ENCODE results near the gene HGS. TPM values are rescaled to one million over a fixed set of nuclear protein-coding genes. Genes with fewer than 3 reads are reported as not detected.
A peak's percentile ranks its signal among the peaks of the same experiment; 100 is the strongest.

Gene HGS
- 142 TPM for total RNA-seq (ENCODE audit: unreplicated experiment)
- long read RNA-seq, transcript HGS-201 (22 exons, 2,970 nt) = major isoform, 30 of 47 reads
- long read RNA-seq, partial matches to known transcripts = 8 of 47 reads
- long read RNA-seq, other reads (novel, unspliced or antisense) = 7 of 47 reads

GRCh38 chr17:81683584-81684441 is at the start of gene HGS, which contains the start of gene ARL16:
Gene HGS, plus strand, starts transcription at chr17:81684011. Its CDS starts 56 bp downstream, at chr17:81684067.
Gene ARL16, minus strand, starts transcription at chr17:81683797. Its CDS starts 44 bp downstream, at chr17:81683753.
- peaks cover 12% of the 10 kb centered on the region for H3K27me3 Mint-ChIP-seq (ENCODE audit: unreplicated experiment)
- TF ChIP-seq CTCF (IDR thresholded peaks at IDR 0.05; ENCODE audit: unreplicated experiment) = no peak
- H3K9me3 Mint-ChIP-seq (ENCODE audit: unreplicated experiment) = no peaks in the 10 kb centered on the region
- peaks cover 21% of the 10 kb centered on the region for H3K4me1 Mint-ChIP-seq (ENCODE audit: unreplicated experiment)
- H3K4me3 Mint-ChIP-seq (ENCODE audit: unreplicated experiment) = peak within 1 kb of the TSS; percentile 98
- H3K36me3 Mint-ChIP-seq (ENCODE audit: low read depth, unreplicated experiment) = peaks cover 22% of the 10 kb centered on the region
- H3K27ac Mint-ChIP-seq (ENCODE audit: unreplicated experiment) = peak within 1 kb of the TSS; percentile 94
- DNase-seq (ENCODE audit: low spot score) = peak; percentile 98

DNA sequence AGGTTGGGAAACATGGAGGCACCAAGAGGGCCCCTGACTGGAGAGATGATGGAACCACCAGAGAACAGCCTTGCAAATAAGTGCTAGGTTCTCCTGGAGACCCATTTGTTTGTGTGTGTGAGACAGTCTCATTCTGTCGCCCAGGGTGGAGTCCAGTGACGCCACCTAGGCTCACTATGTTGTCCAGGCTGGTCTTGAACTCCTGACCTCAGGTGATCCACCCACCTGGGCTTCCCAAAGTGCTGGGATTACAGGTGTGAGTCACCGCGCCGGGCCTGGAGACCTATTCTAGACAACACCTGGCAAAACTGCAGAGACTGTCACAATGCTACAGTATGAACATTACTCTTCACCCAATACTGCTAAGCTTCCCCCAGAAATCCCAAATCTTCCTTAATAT is 48.4 kb upstream of the HGS start:
- Mint-ChIP-seq H3K27ac (ENCODE audit: unreplicated experiment) (peak overlapping the region; percentile 99), H3K4me3 (ENCODE audit: unreplicated experiment) (peak overlapping the region; percentile 99), H3K27me3 (ENCODE audit: unreplicated experiment) (peaks cover 8% of the 10 kb centered on the region), H3K4me1 (ENCODE audit: unreplicated experiment) (peaks cover 18% of the 10 kb centered on the region), H3K36me3 (ENCODE audit: low read depth, unreplicated experiment) (peaks cover 9% of the 10 kb centered on the region), H3K9me3 (ENCODE audit: unreplicated experiment) (no peaks in the 10 kb centered on the region)
- DNase-seq (ENCODE audit: low spot score) = no peak
- no peak for TF ChIP-seq CTCF (IDR thresholded peaks at IDR 0.05; ENCODE audit: unreplicated experiment)

DNA sequence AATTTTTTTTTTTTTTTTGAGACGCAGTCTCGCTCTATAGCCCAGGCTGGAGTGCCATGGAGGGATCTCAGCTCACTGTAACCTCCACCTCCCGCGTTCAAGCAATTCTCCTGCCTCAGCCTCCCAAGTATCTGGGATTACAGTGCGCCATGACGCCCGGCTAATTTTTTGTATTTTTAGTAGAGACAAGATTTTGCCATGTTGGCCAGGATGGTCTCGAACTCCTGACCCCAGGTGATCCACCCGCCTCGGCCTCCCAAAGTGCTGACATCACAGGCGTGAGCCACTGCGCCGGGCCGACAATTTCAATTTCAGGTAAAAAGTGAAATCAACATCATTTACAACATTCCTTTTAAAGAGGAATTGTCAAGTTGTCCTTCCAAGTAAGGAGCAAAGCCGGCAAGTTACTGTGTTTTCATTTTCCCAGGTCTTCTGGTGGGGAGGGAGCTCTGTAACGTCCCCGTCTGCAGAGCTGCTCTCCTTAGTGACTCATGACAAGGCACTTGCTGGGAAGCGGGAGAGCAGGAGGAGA is 47.8 kb upstream of the HGS start:
- no peaks in the 10 kb centered on the region for H3K9me3 Mint-ChIP-seq (ENCODE audit: unreplicated experiment)
- H3K4me3 Mint-ChIP-seq (ENCODE audit: unreplicated experiment) = peak overlapping the region; percentile 99
- no peak for DNase-seq (ENCODE audit: low spot score)
- TF ChIP-seq CTCF (IDR thresholded peaks at IDR 0.05; ENCODE audit: unreplicated experiment) = no peak
- H3K36me3 Mint-ChIP-seq (ENCODE audit: low read depth, unreplicated experiment) = peaks cover 9% of the 10 kb centered on the region
- H3K27me3 Mint-ChIP-seq (ENCODE audit: unreplicated experiment) = peaks cover 8% of the 10 kb centered on the region
- H3K4me1 Mint-ChIP-seq (ENCODE audit: unreplicated experiment) = peaks cover 18% of the 10 kb centered on the region
- H3K27ac Mint-ChIP-seq (ENCODE audit: unreplicated experiment) = peak overlapping the region; percentile 99

DNA sequence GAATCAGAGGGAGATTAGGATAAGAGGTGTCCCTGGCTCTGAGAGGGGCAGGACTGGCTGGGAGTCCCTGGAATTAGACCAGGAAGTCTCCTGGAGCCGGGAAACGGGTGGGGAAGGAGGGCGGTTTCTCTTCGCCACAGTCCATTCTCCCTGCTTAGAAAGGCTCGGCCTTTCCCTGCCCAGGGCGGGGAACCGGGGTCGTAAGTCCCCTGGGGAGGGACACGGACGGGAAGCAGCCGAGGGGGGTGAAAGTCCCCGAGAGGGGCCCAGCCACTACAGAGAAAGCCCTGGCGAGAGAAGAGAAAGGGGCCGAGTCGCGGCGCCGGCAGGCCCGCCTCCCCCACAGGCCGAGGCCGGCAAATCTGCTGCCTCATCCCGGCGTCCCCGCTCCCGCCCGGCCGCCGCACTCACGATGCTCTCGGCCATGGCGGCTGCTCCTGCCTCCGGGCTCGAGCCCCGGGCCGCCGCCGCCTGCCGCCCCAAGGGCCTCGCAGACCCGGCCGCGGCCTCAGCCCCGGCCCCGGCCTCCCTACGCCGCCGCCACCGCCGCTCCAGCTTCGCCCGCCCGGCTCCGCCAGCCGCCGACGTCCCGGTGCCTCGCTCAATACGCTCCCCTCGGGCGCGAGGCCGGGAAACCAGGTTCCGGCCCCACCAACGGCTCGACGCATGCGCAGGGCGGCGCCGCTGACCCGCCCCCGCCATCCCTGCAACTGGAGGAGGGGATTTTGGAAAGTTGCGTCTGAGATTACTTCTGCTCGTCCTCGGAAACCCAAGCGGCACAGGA is 47.1 kb upstream of the HGS start, which contains the start of the genes NPLOC4 and TSPAN10:
Gene NPLOC4 (minus strand): TSS at position 608 of the 784 bp plus-strand sequence. CDS start 182 bp downstream, at position 426.
Gene TSPAN10 (plus strand): TSS at position 692 of the 784 bp plus-strand sequence. CDS start 5,217 bp downstream, outside the sequence.
- Mint-ChIP-seq H3K27ac (ENCODE audit: unreplicated experiment) (peak within 1 kb of the TSS; percentile 99), H3K27me3 (ENCODE audit: unreplicated experiment) (peaks cover 8% of the 10 kb centered on the region), H3K4me3 (ENCODE audit: unreplicated experiment) (peak within 1 kb of the TSS; percentile 99), H3K4me1 (ENCODE audit: unreplicated experiment) (peaks cover 14% of the 10 kb centered on the region), H3K36me3 (ENCODE audit: low read depth, unreplicated experiment) (peaks cover 9% of the 10 kb centered on the region), H3K9me3 (ENCODE audit: unreplicated experiment) (no peaks in the 10 kb centered on the region)
- no peak for TF ChIP-seq CTCF (IDR thresholded peaks at IDR 0.05; ENCODE audit: unreplicated experiment)
- DNase-seq (ENCODE audit: low spot score) = peak; percentile 94
